GM21723 (cell line): Measurements from ENCODE around the gene TMEM91.
"Not testable (repeated sequence)": the region's sequence is repeated elsewhere in the genome, so short reads cannot be mapped to it uniquely, and the experiment has no call there.

Experiments
- ATAC-seq: cut with Tn5 transposase; IDR thresholded peaks from one replicate; pipeline ENCODE4 v1.9.1; 2021; ENCODE audit warnings: mild to moderate bottlenecking, moderate library complexity; ENCODE audit not compliant: unreplicated experiment

TMEM91 gene

DNA sequence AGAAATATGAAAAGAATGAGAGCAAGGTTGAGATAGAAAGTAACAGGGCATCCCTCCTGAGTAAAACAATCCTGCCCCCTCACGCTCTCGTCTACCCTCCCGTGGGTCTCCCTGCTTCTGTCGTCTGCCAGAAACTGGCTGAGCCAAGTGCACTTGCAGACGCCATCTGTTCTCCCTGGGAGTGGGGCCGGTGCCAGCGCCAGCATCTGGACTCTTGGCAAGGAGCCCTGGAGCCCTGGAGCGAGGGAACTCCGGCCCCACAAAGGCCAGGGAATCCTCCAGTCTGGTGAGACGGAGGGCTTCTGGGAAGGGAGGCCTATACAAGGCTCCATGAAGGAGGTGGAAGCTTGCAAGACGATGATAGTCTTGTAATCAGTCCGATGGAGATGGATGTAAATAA lies 2.3 kb upstream of the TMEM91 start:
- no peak for ATAC-seq

DNA sequence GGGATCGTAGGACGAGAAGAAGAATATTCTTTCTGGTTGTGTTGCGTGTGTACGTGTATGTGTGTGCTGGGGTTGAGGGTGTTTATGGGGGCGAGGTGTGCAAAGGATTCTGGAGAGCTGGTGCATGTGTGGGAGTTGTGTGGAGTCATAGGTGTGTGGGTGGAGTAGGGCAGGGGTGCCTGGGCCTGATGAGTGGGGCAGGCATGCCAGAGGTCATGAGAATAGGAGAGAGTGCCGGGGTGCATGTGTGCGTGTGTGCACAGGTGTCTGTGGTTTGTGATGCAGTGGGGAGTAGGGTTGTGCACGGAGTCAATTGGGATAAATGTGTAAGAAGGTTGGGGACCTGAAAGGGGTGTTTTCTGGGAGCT lies 649 bp downstream of the TMEM91 start:
- no peak for ATAC-seq

DNA sequence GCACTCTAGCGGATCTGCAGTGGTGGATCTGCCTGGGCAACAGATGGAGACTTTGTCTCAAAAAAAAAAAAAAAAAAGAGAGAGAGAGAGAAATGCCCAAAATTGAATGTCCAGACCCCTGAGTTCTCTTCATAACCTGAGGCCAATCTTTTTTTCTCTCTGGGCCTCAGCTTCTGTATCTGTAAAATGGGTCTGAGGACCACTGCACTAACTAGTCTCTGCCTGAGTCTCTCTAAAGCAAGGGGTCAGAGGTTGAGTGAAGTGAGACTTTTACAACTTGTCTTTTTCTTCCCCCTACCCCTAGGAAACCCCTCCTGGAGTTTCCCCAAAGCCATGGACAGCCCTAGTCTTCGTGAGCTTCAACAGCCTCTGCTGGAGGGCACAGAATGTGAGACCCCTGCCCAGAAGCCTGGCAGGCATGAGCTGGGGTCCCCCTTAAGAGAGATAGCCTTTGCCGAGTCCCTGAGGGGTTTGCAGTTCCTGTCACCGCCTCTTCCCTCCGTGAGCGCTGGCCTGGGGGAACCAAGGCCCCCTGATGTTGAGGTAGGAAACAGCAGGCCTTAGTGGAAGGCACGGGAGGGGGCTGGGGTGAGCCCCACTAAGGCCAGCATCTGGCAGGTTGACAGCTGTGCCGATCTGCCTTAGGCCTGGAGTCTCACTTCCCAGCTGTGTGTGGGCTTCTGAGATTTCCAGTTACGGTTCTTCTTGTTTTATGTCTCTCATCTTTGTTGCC lies 1.8 kb downstream of the TMEM91 start:
- no peak for ATAC-seq

DNA sequence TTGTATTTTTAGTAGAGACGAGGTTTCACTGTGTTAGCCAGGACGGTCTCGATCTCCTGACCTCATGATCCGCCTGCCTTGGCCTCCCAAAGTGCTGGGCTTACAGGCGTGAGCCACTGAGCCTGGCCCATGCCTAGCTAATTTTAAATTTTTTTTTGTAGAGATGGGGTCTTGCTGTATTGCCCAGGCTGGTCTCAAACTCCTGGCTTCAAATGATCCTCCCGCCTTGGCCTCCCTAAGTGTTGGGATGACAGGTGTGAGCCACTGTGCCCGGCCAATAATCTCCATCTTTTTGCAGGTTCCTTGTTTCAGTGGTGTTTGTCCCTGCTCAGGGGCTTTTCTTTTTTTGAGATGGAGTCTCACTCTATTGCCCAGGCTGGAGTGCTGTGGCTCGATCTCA lies 5.2 kb downstream of the TMEM91 start:
- ATAC-seq = not testable (repeated sequence)

DNA sequence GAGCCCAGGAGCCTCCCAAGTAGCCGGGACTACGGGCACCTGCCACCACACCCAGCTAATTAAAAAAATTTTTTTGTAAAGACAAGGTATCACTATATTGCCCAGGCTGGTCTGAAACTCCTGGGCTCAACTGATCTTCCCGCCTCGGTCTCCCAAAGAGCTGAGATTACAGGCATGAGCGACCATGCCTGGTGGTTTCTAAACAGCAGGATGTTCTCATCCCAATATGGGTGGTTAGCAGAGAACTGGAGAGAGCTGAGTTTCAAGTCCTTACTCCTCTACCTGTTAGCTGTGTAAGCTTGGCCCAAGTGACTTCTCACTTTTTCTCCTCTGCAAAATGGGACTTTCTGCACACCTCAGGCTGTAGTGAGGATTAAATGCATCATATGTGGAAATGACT lies 8.0 kb downstream of the TMEM91 start:
- no peak for ATAC-seq

DNA sequence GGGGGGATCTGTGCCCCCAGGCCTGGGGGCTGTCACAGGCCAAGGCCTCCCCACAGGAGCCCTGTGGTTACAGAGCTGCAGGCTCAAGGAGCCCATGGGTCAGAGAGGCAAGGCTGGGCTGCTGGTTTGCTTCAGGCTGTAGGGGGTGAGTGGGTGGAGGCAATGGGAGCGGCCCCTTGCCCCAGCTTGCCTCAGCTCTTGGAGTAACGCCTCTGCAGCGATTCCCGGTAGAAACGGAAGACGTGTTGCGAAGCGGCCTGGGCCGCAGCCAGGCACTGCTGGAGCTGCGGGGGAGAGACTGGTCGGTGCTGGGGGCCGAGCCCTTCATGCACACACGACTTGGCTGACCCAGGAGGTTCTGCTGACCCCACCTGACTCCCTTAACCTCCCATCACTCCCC lies 10.1 kb downstream of the TMEM91 start:
- no peak for ATAC-seq

DNA sequence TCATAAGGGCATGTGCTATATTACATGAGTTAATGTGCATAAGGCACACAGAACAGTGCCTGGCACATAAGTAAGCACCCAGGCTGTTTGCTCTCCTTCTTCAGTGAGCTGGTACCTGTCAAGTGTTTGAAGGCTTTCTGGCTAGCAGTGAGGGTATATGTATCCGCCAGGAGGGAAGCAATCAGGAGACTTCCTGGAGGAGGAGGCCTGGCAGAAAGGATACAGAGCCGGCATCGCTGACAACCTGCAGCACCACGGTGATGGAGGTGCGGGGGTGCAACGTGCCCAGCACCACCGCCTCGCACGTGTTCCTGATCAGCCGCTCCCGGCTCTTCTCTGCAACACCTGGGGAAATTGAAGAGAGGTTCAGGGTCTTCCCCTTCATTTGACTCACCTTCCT lies 15.3 kb downstream of the TMEM91 start:
- no peak for ATAC-seq

DNA sequence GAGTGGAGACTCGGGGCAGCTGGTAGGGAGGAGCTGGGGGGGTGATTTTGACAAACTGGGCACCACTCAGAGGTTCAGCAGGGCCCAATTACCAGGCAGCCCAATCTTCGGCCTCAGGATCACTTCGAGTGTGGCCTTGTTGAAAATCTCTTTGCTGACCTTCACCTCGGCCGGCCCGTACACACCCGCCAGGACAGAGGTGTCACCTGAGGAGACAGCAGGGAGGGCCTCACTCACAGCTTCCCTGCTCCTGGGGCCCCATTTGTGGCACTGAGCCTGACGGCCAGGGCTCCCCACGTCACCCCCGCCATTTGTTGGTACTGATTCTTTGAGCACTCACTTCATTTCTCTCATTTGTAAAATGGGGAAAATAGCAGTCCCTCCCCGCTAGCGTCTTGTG lies 16.4 kb downstream of the TMEM91 start:
- ATAC-seq = no peak

DNA sequence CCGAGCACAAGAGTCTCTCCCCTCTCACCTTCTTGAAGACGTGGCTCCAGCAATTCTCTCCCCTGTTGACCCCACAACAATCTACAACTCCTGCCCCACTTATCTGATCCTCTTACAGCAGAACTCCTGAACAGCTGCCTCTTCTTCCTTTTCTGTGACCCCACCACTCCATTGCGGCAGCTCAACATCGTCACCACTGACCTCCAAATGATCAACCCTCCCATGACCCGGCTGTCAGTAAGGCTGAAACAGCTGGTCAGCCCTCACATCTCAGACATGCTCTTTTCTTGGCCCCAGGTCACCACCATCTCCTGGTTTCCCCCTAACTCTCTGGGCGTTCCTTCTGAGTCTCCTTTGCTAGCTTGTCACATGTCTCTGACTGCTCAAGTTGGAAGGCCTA lies 19.0 kb downstream of the TMEM91 start:
- no peak for ATAC-seq

DNA sequence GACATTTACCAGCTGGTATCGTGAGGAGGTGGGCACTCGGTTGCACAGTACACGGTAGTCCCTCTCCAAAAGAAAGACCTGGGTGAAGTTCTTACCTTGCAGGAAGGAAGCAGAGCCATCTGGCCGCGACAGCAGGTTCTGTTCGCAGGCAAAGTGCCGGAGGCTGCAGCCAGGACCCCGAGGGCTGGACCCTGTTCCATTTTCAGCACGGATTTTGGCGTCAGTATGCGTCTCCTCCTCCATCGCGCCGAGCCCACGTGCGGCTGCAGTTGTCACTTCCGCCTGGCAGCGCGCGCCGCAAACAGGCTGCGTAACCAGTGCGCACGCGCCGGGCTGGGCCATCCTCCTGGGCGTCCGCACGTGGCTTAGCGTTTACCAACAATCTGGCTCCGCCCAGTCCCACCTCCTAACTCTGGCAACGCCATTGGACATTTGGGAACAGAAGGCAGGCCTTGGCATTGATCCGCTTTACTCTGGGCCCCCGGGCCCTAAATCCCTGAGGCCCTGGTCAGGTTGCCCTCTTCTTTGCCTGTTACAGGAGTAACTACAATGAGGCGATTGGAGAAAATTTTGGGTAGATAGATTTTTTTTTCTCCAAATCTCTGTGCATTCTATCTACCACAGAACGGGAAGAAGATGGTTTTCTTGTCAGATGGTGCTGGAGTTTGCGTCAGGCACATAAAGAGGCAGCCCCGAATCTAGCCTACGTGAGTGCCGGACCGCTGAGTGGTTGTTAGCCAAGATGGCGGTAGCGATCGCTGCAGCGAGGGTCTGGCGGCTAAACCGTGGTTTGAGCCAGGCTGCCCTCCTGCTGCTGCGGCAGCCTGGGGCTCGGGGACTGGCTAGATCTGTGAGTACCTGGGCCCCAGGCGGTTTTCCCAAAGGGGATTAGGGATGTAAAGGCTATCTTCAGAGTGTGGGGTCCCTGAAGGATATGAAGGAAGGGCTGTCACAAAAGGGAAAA lies 21.0 kb downstream of the TMEM91 start, which contains the start of the genes BCKDHA and EXOSC5:
Gene BCKDHA (plus strand): TSS at position 733 of the 964 bp plus-strand sequence. CDS start 10 bp downstream, at position 743.
Gene EXOSC5 (minus strand): TSS at position 274 of the 964 bp plus-strand sequence. CDS start 31 bp downstream, at position 243.
- peak; percentile 78 for ATAC-seq

DNA sequence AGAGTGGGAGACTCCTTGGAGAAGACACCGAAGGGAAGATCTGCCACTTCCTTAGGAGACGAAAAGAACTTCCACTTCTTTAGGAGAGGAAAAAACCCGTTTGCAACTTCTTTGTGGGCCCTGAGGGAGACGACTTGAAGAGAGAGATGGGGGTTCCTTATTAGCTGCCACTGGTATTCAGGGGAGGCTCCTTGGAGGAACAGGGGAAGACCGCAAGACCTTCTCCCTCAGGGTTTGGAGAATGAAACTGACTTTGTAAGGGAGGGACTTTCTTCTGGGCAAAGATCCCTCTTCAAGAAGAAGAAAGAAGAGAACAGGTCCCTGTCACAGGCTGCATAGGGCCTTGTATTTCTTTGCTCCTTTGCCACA lies 21.7 kb downstream of the TMEM91 start:
- no peak for ATAC-seq

DNA sequence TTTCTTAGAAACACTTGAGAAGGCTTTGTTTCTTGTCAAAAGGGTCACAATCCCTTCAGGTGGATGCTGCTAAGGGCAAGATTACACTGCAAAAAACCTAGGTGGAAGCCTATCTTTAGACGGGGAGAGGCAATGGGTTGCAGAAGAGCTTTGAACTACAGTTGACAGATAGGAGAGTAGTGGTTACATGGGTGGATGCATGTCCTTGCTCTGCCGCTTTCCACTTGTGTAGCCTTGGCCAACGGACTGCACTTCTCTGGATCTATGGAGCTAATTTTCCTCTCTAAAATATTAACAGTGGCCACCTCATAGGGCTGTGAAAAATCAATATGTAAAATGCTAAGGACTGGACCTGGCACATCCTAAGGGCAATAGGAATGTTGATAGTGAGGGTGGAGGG lies 22.3 kb downstream of the TMEM91 start:
- ATAC-seq = no peak

DNA sequence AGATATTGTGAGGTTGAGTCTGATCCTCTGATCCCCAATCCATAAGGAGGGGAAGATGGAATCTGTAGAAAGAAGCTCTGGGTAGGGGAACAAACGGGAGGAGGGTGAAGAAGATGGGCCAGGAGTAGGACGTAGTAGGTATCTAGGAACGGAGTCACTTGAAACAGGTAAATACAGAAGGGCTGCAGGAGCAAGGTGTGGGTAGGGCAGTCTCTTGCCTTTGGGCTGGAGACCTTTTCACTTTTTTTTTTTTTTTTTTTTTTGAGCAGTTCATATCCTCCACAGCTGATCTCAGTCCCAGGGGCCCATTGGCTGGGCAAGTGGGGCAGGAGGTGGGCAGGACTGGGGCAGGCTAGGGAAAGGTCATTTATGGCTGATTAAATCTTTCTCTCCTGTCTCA lies 22.8 kb downstream of the TMEM91 start:
- ATAC-seq = no peak

DNA sequence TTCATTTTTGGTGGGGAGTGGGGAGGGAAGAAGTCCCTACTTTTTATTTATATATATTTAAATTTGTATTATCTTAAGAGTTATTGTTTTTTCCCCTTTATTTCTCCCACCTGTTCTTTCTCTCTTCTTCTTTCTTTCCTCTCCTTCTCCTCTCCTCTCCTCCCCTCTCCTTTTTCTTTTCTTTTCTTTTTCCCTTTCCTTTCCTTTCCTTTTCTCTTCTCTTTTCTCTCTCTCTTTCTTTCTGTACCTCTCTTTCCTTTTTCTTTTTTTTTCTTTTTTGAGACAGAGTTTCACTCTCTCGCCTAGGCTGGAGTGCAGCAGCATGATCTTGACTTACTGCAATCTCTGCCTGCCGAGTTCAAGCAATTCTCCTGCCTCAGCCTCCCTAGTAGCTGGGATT lies 23.2 kb downstream of the TMEM91 start:
- ATAC-seq = no peak

DNA sequence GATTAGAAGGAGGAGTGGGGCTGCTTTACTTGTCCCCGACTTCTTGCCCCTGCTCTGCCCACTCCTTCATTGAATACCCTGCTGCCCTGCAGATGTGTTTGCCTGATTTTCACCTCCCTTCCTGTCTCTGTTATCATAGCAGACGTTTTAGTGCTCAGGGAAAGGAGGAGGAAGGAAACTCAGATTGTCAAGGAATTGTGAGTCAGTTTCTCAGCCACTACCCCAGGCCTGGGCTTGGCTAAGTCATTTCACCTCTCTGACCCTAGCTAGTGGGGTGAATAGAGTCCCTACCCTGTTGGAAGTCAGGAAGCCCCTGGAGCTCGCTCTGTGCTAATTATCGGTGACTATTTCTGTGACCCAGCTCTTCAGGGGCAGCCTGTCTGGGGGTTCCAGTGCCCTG lies 25.1 kb downstream of the TMEM91 start:
- ATAC-seq = no peak

DNA sequence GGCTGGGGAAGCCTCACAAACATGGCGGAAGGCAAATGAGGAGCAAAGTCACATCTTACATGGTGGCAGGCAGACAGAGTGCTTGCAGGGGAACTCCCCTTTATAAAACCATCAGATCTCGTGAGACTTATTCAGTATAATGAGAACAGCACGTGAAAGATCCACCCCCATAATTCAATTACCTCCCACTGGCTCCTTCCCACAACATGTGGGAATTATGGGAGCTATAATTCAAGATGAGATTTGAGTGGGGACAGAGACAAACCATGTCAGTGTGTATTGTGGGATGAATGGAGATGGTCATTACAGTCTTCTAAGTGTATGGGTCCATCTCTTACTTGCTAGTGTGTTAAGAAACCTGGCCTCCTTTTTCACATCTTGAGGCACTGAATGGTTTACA lies 25.7 kb downstream of the TMEM91 start:
- ATAC-seq = no peak

DNA sequence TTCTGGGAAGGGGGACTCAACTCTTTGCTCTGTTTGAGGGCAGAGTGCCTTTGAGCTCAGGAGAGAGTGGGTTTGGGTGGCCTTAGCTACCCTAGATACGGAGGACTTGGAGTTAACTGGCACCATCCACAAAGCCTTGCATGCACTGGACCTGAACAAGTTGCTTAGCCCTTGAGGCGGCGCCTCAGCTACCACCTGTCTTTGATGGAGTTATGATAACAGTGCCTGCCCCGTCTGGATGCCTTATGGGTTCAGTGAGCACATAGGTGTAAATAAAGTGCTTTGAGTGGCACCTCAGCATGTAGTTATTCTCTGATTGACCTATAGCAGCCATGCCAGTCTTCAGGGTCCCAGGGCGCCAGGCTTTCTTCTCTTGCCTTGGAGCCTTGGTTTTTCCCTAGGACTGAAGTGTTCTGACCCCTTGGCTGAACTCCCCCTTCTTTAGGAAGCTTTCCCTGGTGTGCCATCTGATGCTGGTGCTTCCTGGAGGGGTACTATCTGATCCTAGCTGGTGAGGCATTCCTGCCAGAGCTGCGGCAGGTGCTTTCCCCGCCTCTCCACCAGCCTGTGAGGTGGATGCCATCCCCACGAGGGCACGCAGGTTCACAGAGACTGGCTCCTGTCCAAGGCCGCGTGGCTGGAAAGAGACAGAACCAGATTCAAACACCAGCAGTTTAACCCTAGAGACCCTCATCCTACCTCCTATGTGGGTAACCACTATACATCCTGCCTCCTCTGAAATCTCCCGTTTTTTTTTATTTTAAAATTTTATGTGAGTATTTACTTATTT lies 27.0 kb downstream of the TMEM91 start:
- ATAC-seq = no peak

DNA sequence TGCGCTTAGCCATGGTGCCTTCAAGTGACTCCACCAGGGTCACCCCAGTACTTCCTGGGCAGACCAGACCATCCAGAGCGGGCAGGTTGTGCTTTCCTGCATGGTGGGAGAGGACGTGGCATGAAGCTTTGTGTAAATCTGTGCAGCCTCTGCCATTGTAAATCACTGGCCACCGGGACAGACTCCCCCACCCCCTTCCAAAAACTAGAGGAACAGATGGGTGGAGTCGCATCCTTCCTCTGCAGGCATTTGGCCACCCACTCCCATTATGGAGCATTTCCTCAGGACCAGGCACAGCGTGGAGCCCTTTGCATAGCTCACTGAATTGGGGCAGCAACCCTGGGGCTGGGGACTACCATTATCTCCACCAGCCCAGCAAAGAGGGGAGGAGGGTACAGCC lies 29.4 kb downstream of the TMEM91 start:
- ATAC-seq = no peak

DNA sequence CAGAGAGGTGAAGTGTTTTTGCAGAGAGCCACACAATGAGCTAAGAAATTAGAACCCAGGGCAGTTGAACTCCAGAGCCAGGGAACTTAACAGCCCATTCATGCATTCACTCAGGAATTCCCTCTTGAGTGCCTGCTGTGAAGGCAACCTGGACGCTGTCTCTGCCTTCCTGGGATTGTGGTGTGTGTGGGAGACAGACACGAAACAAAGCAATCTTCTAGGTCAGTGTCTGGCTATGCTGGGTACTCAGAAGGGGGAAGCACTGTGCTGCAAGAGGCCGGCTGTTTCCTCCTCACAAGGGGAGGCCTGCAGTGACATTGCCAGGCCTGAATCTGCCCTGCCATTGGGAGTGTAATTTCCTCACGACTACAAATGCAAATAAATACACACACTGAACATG lies 30.9 kb downstream of the TMEM91 start:
- no peak for ATAC-seq

DNA sequence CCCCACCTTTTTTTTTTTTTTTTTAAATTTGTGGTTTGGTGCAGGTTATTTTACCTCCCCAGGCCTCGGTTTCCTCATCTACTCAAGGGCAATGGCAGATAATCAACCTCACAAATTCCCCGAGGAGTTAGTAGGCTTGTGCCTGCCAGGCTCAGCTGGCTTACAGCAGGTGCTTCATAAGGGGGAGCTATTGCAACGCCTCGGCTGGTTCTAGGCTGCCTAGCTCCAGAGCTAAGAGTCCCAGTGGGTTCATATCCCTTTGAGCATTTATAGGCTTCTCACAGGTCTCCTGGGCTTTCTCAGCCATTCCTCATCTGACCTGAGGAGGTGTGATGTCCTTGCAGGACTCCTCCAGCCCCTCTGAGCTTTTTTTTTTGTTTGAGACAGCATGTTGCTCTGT lies 31.9 kb downstream of the TMEM91 start:
- no peak for ATAC-seq

DNA sequence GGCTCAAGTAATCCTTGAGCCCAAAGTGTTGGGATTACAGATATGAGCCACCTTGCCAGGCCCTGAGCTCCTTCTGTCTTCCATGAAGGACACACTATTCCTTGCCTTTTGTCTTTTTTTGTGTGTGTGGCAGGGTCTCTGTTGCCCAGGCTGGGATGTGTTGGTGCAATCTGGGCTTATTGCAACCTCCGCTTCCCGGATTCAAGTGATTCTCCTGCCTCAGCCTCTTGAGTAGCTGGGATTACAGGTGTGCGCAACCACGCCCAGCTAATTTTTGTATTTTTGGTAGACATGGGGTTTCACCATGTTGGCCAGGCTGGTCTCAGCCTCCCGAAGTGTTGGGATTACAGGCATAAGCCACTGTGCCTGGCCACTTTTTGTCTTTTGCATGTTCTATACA lies 32.5 kb downstream of the TMEM91 start:
- ATAC-seq = not testable (repeated sequence)
